Trophoblast cell (in vitro differentiated cells and primary cell): ENCODE results near the gene DAD1.

ENCODE experiments used
- DNase-seq, 2 donors: peaks; one replicate each; pipeline ENCODE4 v3.0.0-alpha.2; 2016
- H2AFZ ChIP-seq: 2 replicates; pipeline ENCODE4 v1.6.1; 2013; ENCODE audit warnings: low read length, moderate library complexity, mild to moderate bottlenecking; ENCODE audit not compliant: insufficient read depth, poor library complexity
- H2AK5ac ChIP-seq: 2 replicates; pipeline ENCODE4 v1.6.1; 2013; ENCODE audit warnings: mild to moderate bottlenecking, low read length
- H2BK120ac ChIP-seq: 2 replicates; pipeline ENCODE4 v1.6.1; 2013; ENCODE audit warnings: low read length, mild to moderate bottlenecking, moderate library complexity; ENCODE audit not compliant: insufficient read depth, poor library complexity
- H2BK12ac ChIP-seq: 2 replicates; pipeline ENCODE4 v1.6.1; 2013; ENCODE audit warnings: mild to moderate bottlenecking, low read length, moderate library complexity
- H2BK5ac ChIP-seq: 2 replicates; pipeline ENCODE4 v1.6.1; 2013; ENCODE audit warnings: low read length, low read depth, moderate library complexity, mild to moderate bottlenecking; ENCODE audit not compliant: poor library complexity
- H3K14ac ChIP-seq: 2 replicates; pipeline ENCODE4 v1.6.1; 2013; ENCODE audit warnings: mild to moderate bottlenecking, low read length
- H3K18ac ChIP-seq: 2 replicates; pipeline ENCODE4 v1.6.1; 2013; ENCODE audit warnings: mild to moderate bottlenecking, low read length
- H3K23ac ChIP-seq: 2 replicates; pipeline ENCODE4 v1.6.1; 2013; ENCODE audit warnings: low read length
- H3K27ac ChIP-seq: 2 replicates; pipeline ENCODE4 v1.5.1; 2013; ENCODE audit warnings: low read depth, mild to moderate bottlenecking, inconsistent platforms, low read length, moderate library complexity
- H3K27me3 ChIP-seq: 2 replicates; pipeline ENCODE4 v1.6.1; 2013; ENCODE audit warnings: inconsistent platforms, mild to moderate bottlenecking, low read length, moderate library complexity; ENCODE audit not compliant: insufficient read depth
- H3K36me3 ChIP-seq, 2 experiments: 1 replicate in 1 of 2; 2 replicates in 1 of 2; pipeline ENCODE4 v1.6.1; 2013; ENCODE audit warnings: low read length in 2 of 2, mild to moderate bottlenecking in 2 of 2, moderate library complexity in 1 of 2; ENCODE audit not compliant: insufficient read depth in 2 of 2, control insufficient read depth in 1 of 2
- H3K4ac ChIP-seq: 2 replicates; pipeline ENCODE4 v1.6.1; 2013; ENCODE audit warnings: low read depth, mild to moderate bottlenecking, low read length, moderate library complexity
- H3K4me1 ChIP-seq, 2 experiments: 1 replicate in 1 of 2; 2 replicates in 1 of 2; pipeline ENCODE4 v1.6.1; 2013; ENCODE audit warnings: low read length in 2 of 2, mild to moderate bottlenecking in 2 of 2, moderate library complexity in 1 of 2; ENCODE audit not compliant: insufficient read depth in 2 of 2, control insufficient read depth in 1 of 2
- H3K4me2 ChIP-seq: 2 replicates; pipeline ENCODE4 v1.6.1; 2013; ENCODE audit warnings: inconsistent platforms, mild to moderate bottlenecking, low read length, moderate library complexity
- H3K4me3 ChIP-seq: 2 replicates; pipeline ENCODE4 v1.5.1; 2013; ENCODE audit warnings: mild to moderate bottlenecking, low read depth, low read length, inconsistent platforms
- H3K79me1 ChIP-seq: one replicate; pipeline ENCODE4 v1.6.1; 2013; ENCODE audit warnings: low read length
- H3K79me2 ChIP-seq: 2 replicates; pipeline ENCODE4 v1.6.1; 2013; ENCODE audit warnings: low read length, mild to moderate bottlenecking; ENCODE audit not compliant: control insufficient read depth, insufficient read depth, poor library complexity
- H3K9ac ChIP-seq: 2 replicates; pipeline ENCODE4 v1.6.1; 2013; ENCODE audit warnings: mild to moderate bottlenecking, low read length
- H3K9me3 ChIP-seq: 2 replicates; pipeline ENCODE4 v1.6.1; 2013; ENCODE audit warnings: low read depth, mild to moderate bottlenecking, control low read depth, inconsistent platforms, low read length; ENCODE audit not compliant: insufficient read depth
- H4K12ac ChIP-seq: 2 replicates; pipeline ENCODE4 v1.6.1; 2013; ENCODE audit warnings: low read depth, mild to moderate bottlenecking, low read length, moderate library complexity
- H4K8ac ChIP-seq: 2 replicates; pipeline ENCODE4 v1.6.1; 2013; ENCODE audit warnings: low read depth, mild to moderate bottlenecking, low read length, moderate library complexity
- H4K91ac ChIP-seq: one replicate; pipeline ENCODE4 v1.6.1; 2013; ENCODE audit warnings: low read depth, mild to moderate bottlenecking, low read length, moderate library complexity
- WGBS: extraction: QIAGEN DNeasy Blood & Tissue Kit; methylation state at CpG from one replicate; pipeline ENCODE4 v1.1.7; 2013; ENCODE audit warnings: missing lambda C conversion rate; ENCODE audit not compliant: insufficient read length, insufficient coverage; ENCODE audit errors: extremely low coverage; 5-methylcytosine and 5-hydroxymethylcytosine counted together

Gene DAD1

DNA sequence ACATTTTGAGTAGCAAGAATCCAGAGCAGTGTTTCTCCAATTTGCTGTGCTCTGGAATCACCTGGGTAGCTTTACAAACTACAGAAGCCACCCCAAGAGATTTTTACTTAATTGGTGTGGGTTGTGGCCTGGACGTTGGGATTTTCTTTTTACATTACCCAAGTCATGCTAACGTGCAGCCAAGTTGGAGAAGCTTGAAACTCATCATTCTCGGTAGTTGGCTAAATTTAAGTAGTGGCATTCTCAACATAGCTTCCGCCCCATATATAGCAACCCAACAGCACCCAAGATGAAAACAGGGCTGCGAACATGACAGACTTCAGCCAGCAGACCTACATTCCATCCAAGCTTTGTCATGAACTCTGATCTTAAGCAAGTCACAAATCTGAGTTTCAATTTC is 25.0 kb downstream of the DAD1 start:
- Histone ChIP-seq H2BK120ac (no peak overlapping the region), H3K18ac (no peak overlapping the region), H2AFZ (no peak overlapping the region), H3K4me1 (peaks cover 3 to 4% of the 10 kb centered on the region in 2 experiments), H3K79me2 (no peaks in the 10 kb centered on the region), H4K8ac (no peak overlapping the region), H3K9ac (no peak overlapping the region), H3K23ac (no peak overlapping the region), H2BK5ac (no peak overlapping the region), H3K27me3 (no peaks in the 10 kb centered on the region), H3K36me3 (peaks cover 11 to 17% of the 10 kb centered on the region in 2 experiments), H2AK5ac (no peak overlapping the region), H3K79me1 (no peaks in the 10 kb centered on the region), H3K27ac (no peak overlapping the region), H3K9me3 (no peaks in the 10 kb centered on the region), H2BK12ac (no peak overlapping the region), H3K4me2 (no peak overlapping the region), H4K12ac (no peak overlapping the region), H3K14ac (no peak overlapping the region), H3K4me3 (no peak overlapping the region), H3K4ac (no peak overlapping the region), H4K91ac (no peak overlapping the region)
- peak; percentile 36 to 79 for DNase-seq
- no CpG with 5 or more reads among the region's 5 CpGs for WGBS

GRCh38 chr14:22561661-22562579 is 27.1 kb downstream of the DAD1 start:
- Histone ChIP-seq H4K91ac (no peak overlapping the region), H3K4me2 (no peak overlapping the region), H3K14ac (no peak overlapping the region), H3K18ac (no peak overlapping the region), H3K23ac (no peak overlapping the region), H2BK12ac (no peak overlapping the region), H4K12ac (no peak overlapping the region), H3K4ac (no peak overlapping the region), H2BK5ac (no peak overlapping the region), H2AK5ac (no peak overlapping the region), H3K4me3 (no peak overlapping the region), H3K27ac (no peak overlapping the region), H3K79me2 (no peaks in the 10 kb centered on the region), H3K36me3 (peaks cover 8 to 12% of the 10 kb centered on the region in 2 experiments), H3K4me1 (peaks cover 4 to 5% of the 10 kb centered on the region in 2 experiments), H4K8ac (no peak overlapping the region), H2AFZ (no peak overlapping the region), H2BK120ac (no peak overlapping the region), H3K9ac (no peak overlapping the region), H3K9me3 (no peaks in the 10 kb centered on the region), H3K79me1 (peaks cover 1% of the 10 kb centered on the region), H3K27me3 (no peaks in the 10 kb centered on the region)
- no peak for DNase-seq
- no CpG with 5 or more reads among the region's 11 CpGs for WGBS

DNA sequence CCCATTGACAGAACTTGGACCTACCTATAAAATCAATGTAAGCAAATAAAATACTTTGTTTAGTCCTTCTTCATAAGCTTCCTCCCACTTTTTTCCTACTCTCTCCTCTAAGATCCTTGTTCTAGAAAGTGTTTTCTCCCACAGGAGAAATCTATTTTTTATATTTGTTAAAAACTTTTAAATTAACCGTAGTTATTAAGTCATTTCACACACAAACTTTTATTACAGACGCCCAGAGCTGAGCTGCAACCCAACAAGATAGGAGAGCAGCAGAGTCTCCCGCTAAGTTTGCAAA is 27.7 kb downstream of the DAD1 start:
- no peak overlapping the region for H3K9ac ChIP-seq
- no peak overlapping the region for H2BK12ac ChIP-seq
- H3K9me3 ChIP-seq: no peaks in the 10 kb centered on the region

GRCh38 chr14:22560662-22561365 is 28.2 kb downstream of the DAD1 start:
- no peak overlapping the region for H3K14ac ChIP-seq
- H4K12ac ChIP-seq: no peak overlapping the region
- H3K79me1 ChIP-seq: peaks cover 1% of the 10 kb centered on the region
- peaks cover 4 to 5% of the 10 kb centered on the region in 2 experiments for H3K4me1 ChIP-seq
- no peaks in the 10 kb centered on the region for H3K79me2 ChIP-seq
- H2BK12ac ChIP-seq: no peak overlapping the region
- H3K36me3 ChIP-seq: peaks cover 6 to 12% of the 10 kb centered on the region in 2 experiments
- no peak overlapping the region for H3K9ac ChIP-seq
- H3K18ac ChIP-seq: no peak overlapping the region
- no peak overlapping the region for H2AK5ac ChIP-seq
- no peaks in the 10 kb centered on the region for H3K27me3 ChIP-seq
- WGBS: no CpG with 5 or more reads among the region's 13 CpGs
- no peak overlapping the region for H2BK5ac ChIP-seq
- H4K91ac ChIP-seq: no peak overlapping the region
- no peak for DNase-seq
- no peak overlapping the region for H3K27ac ChIP-seq
- no peak overlapping the region for H2AFZ ChIP-seq
- H4K8ac ChIP-seq: no peak overlapping the region
- H3K9me3 ChIP-seq: no peaks in the 10 kb centered on the region
- H3K4me2 ChIP-seq: no peak overlapping the region
- H3K4ac ChIP-seq: no peak overlapping the region
- no peak overlapping the region for H2BK120ac ChIP-seq
- no peak overlapping the region for H3K23ac ChIP-seq
- H3K4me3 ChIP-seq: no peak overlapping the region

More for the DNA sequence above, 27.7 kb downstream of the DAD1 start:
- Histone ChIP-seq H3K4me3 (no peak overlapping the region), H4K8ac (no peak overlapping the region), H2AK5ac (no peak overlapping the region), H3K79me1 (peaks cover 1% of the 10 kb centered on the region), H3K4me1 (peaks cover 4 to 5% of the 10 kb centered on the region in 2 experiments), H2BK5ac (no peak overlapping the region), H4K12ac (no peak overlapping the region), H3K27ac (no peak overlapping the region), H2BK120ac (no peak overlapping the region), H3K79me2 (no peaks in the 10 kb centered on the region), H4K91ac (no peak overlapping the region), H3K14ac (no peak overlapping the region), H3K23ac (no peak overlapping the region), H3K18ac (no peak overlapping the region), H2AFZ (no peak overlapping the region), H3K36me3 (peaks cover 6 to 12% of the 10 kb centered on the region in 2 experiments), H3K27me3 (no peaks in the 10 kb centered on the region), H3K4ac (no peak overlapping the region), H3K4me2 (no peak overlapping the region)
- DNase-seq: no peak
- WGBS: no CpG with 5 or more reads among the region's 3 CpGs
